ENCODE results near the gene PRKD3. TPM values are rescaled to one million over a fixed set of nuclear protein-coding genes. Genes with fewer than 3 reads are reported as not detected.
A peak's percentile ranks its signal among the peaks of the same experiment; 100 is the strongest.

Gene PRKD3
- total RNA-seq, 1 experiment from 2014 or later: 40.2 TPM

- no peaks in the 10 kb centered on the region for H3K27me3 ChIP-seq (replicated peaks; ENCODE audit: control insufficient read depth, insufficient read depth, low read length)
- no peaks in the 10 kb centered on the region for H3K9me3 ChIP-seq
- Mint-ChIP-seq H3K4me1 (ENCODE audit: low read depth, unreplicated experiment) (peaks cover 19% of the 10 kb centered on the region), H3K27me3 (ENCODE audit: insufficient read depth, unreplicated experiment) (no peaks in the 10 kb centered on the region), H3K36me3 (ENCODE audit: insufficient read depth, unreplicated experiment) (peaks cover 10% of the 10 kb centered on the region), H3K9me3 (ENCODE audit: unreplicated experiment) (no peaks in the 10 kb centered on the region), H3K4me3 (ENCODE audit: unreplicated experiment) (peak overlapping the region; percentile 98), H3K27ac (ENCODE audit: unreplicated experiment) (peak overlapping the region; percentile 92)
- peak in 1 of 2 experiments; percentile 6 for TF ChIP-seq CTCF (IDR thresholded peaks at IDR 0.05; ENCODE audit: insufficient read depth in 1 of 2, low read depth in 1 of 2, low read length in 1 of 2, severe bottlenecking in 1 of 2, unreplicated experiment in 1 of 2)
- CTCF ChIA-PET: no interaction called here
- H3K4me1 ChIP-seq: peaks cover 13% of the 10 kb centered on the region; the same call in 1 of the 2 replicates
- H3K4me3 ChIP-seq (ENCODE audit: low read depth, low read length): peak overlapping the region; percentile 79
- peak; percentile 87 to 88 for DNase-seq
- no peaks in the 10 kb centered on the region for H3K36me3 ChIP-seq (ENCODE audit: control insufficient read depth, insufficient read depth, low read length)
- BruUV-seq (replicated peaks): no TSS peak
- POLR2A ChIA-PET: interaction anchor here (0.7 kb wide), 1 partner anchor 14 kb away, joined by 3 read pairs; no protein-coding TSS in a partner anchor
- intact Hi-C loops (cut with micrococcal nuclease; ENCODE audit: unreplicated experiment): no loop called here
Observed at GRCh38 chr2:37324536-37324785, 172 bp downstream of the PRKD3 start.

GRCh38 chr2:37323781-37324535 is 675 bp downstream of the PRKD3 start:
- H3K27me3 ChIP-seq (replicated peaks; ENCODE audit: control insufficient read depth, insufficient read depth, low read length): no peaks in the 10 kb centered on the region
- Mint-ChIP-seq H3K27me3 (ENCODE audit: insufficient read depth, unreplicated experiment) (no peaks in the 10 kb centered on the region), H3K36me3 (ENCODE audit: insufficient read depth, unreplicated experiment) (peaks cover 10% of the 10 kb centered on the region), H3K4me3 (ENCODE audit: unreplicated experiment) (peak overlapping the region; percentile 98), H3K9me3 (ENCODE audit: unreplicated experiment) (no peaks in the 10 kb centered on the region), H3K4me1 (ENCODE audit: low read depth, unreplicated experiment) (peaks cover 19% of the 10 kb centered on the region), H3K27ac (ENCODE audit: unreplicated experiment) (peak overlapping the region; percentile 92)
- peaks cover 13% of the 10 kb centered on the region; the same call in 1 of the 2 replicates for H3K4me1 ChIP-seq
- intact Hi-C loops (cut with micrococcal nuclease; ENCODE audit: unreplicated experiment): no loop called here
- DNase-seq: peak in 1 of 2 experiments; percentile 35
- no peak for TF ChIP-seq CTCF (IDR thresholded peaks at IDR 0.05; ENCODE audit: insufficient read depth in 1 of 2, low read depth in 1 of 2, low read length in 1 of 2, severe bottlenecking in 1 of 2, unreplicated experiment in 1 of 2)
- no peaks in the 10 kb centered on the region for H3K9me3 ChIP-seq
- H3K4me3 ChIP-seq (ENCODE audit: low read depth, low read length): peak overlapping the region; percentile 79
- CTCF ChIA-PET: no interaction called here
- BruUV-seq (replicated peaks): TSS peak; percentile 36
- no peaks in the 10 kb centered on the region for H3K36me3 ChIP-seq (ENCODE audit: control insufficient read depth, insufficient read depth, low read length)
- POLR2A ChIA-PET: interaction anchor here (0.5 to 0.8 kb wide), 3 partner anchors 25 to 1427 kb away, joined by 4 to 5 read pairs (median 4); partner anchors contain the start of genes CEBPZ, NDUFAF7 and SRSF7

- Mint-ChIP-seq H3K4me1 (ENCODE audit: low read depth, unreplicated experiment) (peaks cover 19% of the 10 kb centered on the region), H3K36me3 (ENCODE audit: insufficient read depth, unreplicated experiment) (peaks cover 10% of the 10 kb centered on the region), H3K27ac (ENCODE audit: unreplicated experiment) (peak overlapping the region; percentile 92), H3K4me3 (ENCODE audit: unreplicated experiment) (peak overlapping the region; percentile 98), H3K9me3 (ENCODE audit: unreplicated experiment) (no peaks in the 10 kb centered on the region), H3K27me3 (ENCODE audit: insufficient read depth, unreplicated experiment) (no peaks in the 10 kb centered on the region)
- ChIA-PET POLR2A (interaction anchor here (0.5 to 0.8 kb wide), 3 partner anchors 24 to 1428 kb away, joined by 4 to 5 read pairs (median 4); partner anchors contain the start of genes CEBPZ, NDUFAF7 and SRSF7), CTCF (no interaction called here)
- no peak for DNase-seq
- H3K4me1 ChIP-seq: peaks cover 14% of the 10 kb centered on the region; the same call in 1 of the 2 replicates
- H3K27me3 ChIP-seq (replicated peaks; ENCODE audit: control insufficient read depth, insufficient read depth, low read length): no peaks in the 10 kb centered on the region
- H3K9me3 ChIP-seq: no peaks in the 10 kb centered on the region
- TF ChIP-seq CTCF (IDR thresholded peaks at IDR 0.05; ENCODE audit: insufficient read depth in 1 of 2, low read depth in 1 of 2, low read length in 1 of 2, severe bottlenecking in 1 of 2, unreplicated experiment in 1 of 2): no peak
- no TSS peak for BruUV-seq (replicated peaks)
- intact Hi-C loops (cut with micrococcal nuclease; ENCODE audit: unreplicated experiment): no loop called here
- no peaks in the 10 kb centered on the region for H3K36me3 ChIP-seq (ENCODE audit: control insufficient read depth, insufficient read depth, low read length)
- H3K4me3 ChIP-seq (ENCODE audit: low read depth, low read length): peak overlapping the region; percentile 79
Observed at GRCh38 chr2:37323176-37323780, 1.4 kb downstream of the PRKD3 start.

Measured in Caco-2 (cell line).